OCI-LY7 (cell line): ENCODE measurements around the gene SLIT3. TPM values are rescaled to one million over a fixed set of nuclear protein-coding genes. Genes with fewer than 3 reads are reported as not detected.

Experiments used
- Bru-seq: library from RNA; stranded (reverse); fragments of 400-500 nt; gene quantifications from one replicate; lab custom pipeline; 2021; lab: Mats Ljungman, UMichigan
- BruChase-seq, 2 experiments: library from RNA; stranded (reverse); fragments of 400-500 nt; gene quantifications; one replicate each; lab custom pipeline; 2021; lab: Mats Ljungman, UMichigan
- BruUV-seq: library from RNA; stranded (reverse); fragments of 400-500 nt; replicated peaks from 2 replicates; lab custom pipeline; 2021; lab: Mats Ljungman, UMichigan
- CTCF ChIA-PET: fragments of 300-600 bp; sonication (Branson Sonifier 250); formaldehyde crosslinking; loops from one replicate; lab custom pipeline; 2022; ENCODE audit warnings: antibody characterized with exemption; ENCODE audit not compliant: unreplicated experiment; lab: Charles Lee
- POLR2A ChIA-PET: fragments of 300-600 bp; sonication (Branson Sonifier 250); formaldehyde crosslinking; loops from one replicate; lab custom pipeline; 2022; ENCODE audit warnings: antibody characterized with exemption; lab: Charles Lee
- DNase-seq: peaks from one replicate; pipeline ENCODE4 v3.0.0-alpha.2; 2015; ENCODE audit warnings: low spot score
- H2AFZ ChIP-seq: fragments of 200-600 bp; sonication (generic), shearing (Covaris generic); 2 replicates; pipeline ENCODE4 v1.6.1; 2014; ENCODE audit warnings: mild to moderate bottlenecking, antibody characterized with exemption, low read length, moderate library complexity
- H3K27ac ChIP-seq: fragments of 200-600 bp; sonication (generic); 2 replicates; pipeline ENCODE4 v1.5.1; 2014; ENCODE audit warnings: mixed run types, low read depth, mild to moderate bottlenecking, moderate library complexity, low read length, inconsistent platforms; ENCODE audit not compliant: poor library complexity, severe bottlenecking
- H3K36me3 ChIP-seq: fragments of 200-600 bp; sonication (generic); 2 replicates; pipeline ENCODE4 v1.6.1; 2014; ENCODE audit warnings: mild to moderate bottlenecking, antibody characterized with exemption, low read length, moderate library complexity, mixed read lengths; ENCODE audit not compliant: insufficient read depth
- H3K4me1 ChIP-seq: fragments of 200-600 bp; sonication (generic); 2 replicates; pipeline ENCODE4 v1.5.1; 2014; ENCODE audit warnings: mild to moderate bottlenecking, low read length; ENCODE audit not compliant: insufficient read depth, poor library complexity, severe bottlenecking
- H3K4me2 ChIP-seq: fragments of 200-600 bp; sonication (generic); 2 replicates; pipeline ENCODE4 v1.6.1; 2014; ENCODE audit warnings: mild to moderate bottlenecking, low read length
- H3K4me3 ChIP-seq: fragments of 200-600 bp; sonication (generic); 2 replicates; pipeline ENCODE4 v1.5.1; 2014; ENCODE audit warnings: mild to moderate bottlenecking, low read depth, low read length; ENCODE audit not compliant: poor library complexity, severe bottlenecking
- H3K79me2 ChIP-seq: fragments of 200-600 bp; sonication (generic); 2 replicates; pipeline ENCODE4 v1.6.1; 2016; ENCODE audit warnings: low read depth, mild to moderate bottlenecking, low read length, moderate library complexity, mixed read lengths; ENCODE audit not compliant: insufficient read depth
- H3K9me2 ChIP-seq: fragments of 200-600 bp; sonication (generic); 2 replicates; pipeline ENCODE4 v1.6.1; 2016; ENCODE audit warnings: mild to moderate bottlenecking, low read length, mixed read lengths; ENCODE audit not compliant: insufficient read depth
- H3K9me3 ChIP-seq: fragments of 200-600 bp; sonication (generic); 2 replicates; pipeline ENCODE4 v1.6.1; 2014; ENCODE audit warnings: mild to moderate bottlenecking, mixed run types, low read length, mixed read lengths
- H4K20me1 ChIP-seq: fragments of 200-600 bp; sonication (generic); 2 replicates; pipeline ENCODE4 v1.6.1; 2014; ENCODE audit warnings: mild to moderate bottlenecking, antibody characterized with exemption, low read length, moderate library complexity, mixed read lengths; ENCODE audit not compliant: insufficient read depth
- CTCF ChIP-seq: fragments of 200-600 bp; sonication (generic); conservative IDR thresholded peaks from 2 replicates; pipeline ENCODE4 v1.5.1; 2014; ENCODE audit warnings: mild to moderate bottlenecking, antibody characterized with exemption, low read length, moderate library complexity, mixed read lengths
- EZH2phosphoT487 ChIP-seq: fragments of 200-600 bp; sonication (generic); IDR thresholded peaks from 2 replicates; pipeline ENCODE4 v1.6.1; 2018; ENCODE audit warnings: low read depth, borderline replicate concordance, mild to moderate bottlenecking, mixed run types, antibody characterized with exemption, low read length, moderate library complexity, mixed read lengths
- intact Hi-C: fragments of 100-400 bp; cut with micrococcal nuclease; formaldehyde crosslinking; loops from one replicate; pipeline ENCODE4 v1.10.0; 2022; ENCODE audit not compliant: unreplicated experiment
- long read RNA-seq: library from polyadenylated mRNA; stranded (forward); transcript quantifications from one replicate; pipeline ENCODE4 v2.0.0, GENCODE V29; 2022
- total RNA-seq, 2 experiments: library from RNA; depleted of rRNA in 1 of 2; stranded (reverse); fragments of >200 nt in 1 of 2; shearing (Covaris generic) in 1 of 2; gene quantifications; 2 replicates each; pipeline ENCODE4 v1.2.3, GENCODE V29; 2014 to 2022

The SLIT3 gene
- total RNA-seq (2014; rRNA removed; shearing (Covaris generic)) (not detected in 2 replicates), total RNA-seq (2022) (not detected in 2 replicates), Bru-seq, nascent RNA (percentile 0 among the genes with signal in this experiment), BruChase-seq, experiment 1, labeled RNA remaining after a 6-hour chase (percentile 0 among the genes with signal in this experiment), BruChase-seq, experiment 2, labeled RNA remaining after a 2-hour chase (percentile 1 among the genes with signal in this experiment)
- long read RNA-seq: 0 reads

- DNase-seq: no peak
- TF ChIP-seq CTCF: no peak
- TF ChIP-seq EZH2phosphoT487: no peak
- Histone ChIP-seq H3K36me3 (no peaks in the 10 kb centered on the region), H3K79me2 (no peaks in the 10 kb centered on the region), H3K4me2 (no peak within 1 kb of the TSS), H4K20me1 (no peaks in the 10 kb centered on the region), H3K4me1 (no peaks in the 10 kb centered on the region), H3K9me2 (no peaks in the 10 kb centered on the region), H3K4me3 (no peak within 1 kb of the TSS), H2AFZ (no peak within 1 kb of the TSS), H3K9me3 (no peaks in the 10 kb centered on the region), H3K27ac (no peak within 1 kb of the TSS)
- ChIA-PET CTCF (no interaction called here), POLR2A (no interaction called here)
- intact Hi-C loops: loop anchor here (5.0 kb wide), 1 partner anchor 282 kb away; the partner anchor contains the start of gene SPDL1
- no TSS peak for BruUV-seq
These were observed at the start of gene SLIT3 for GRCh38 chr5:169300468-169301385. Gene SLIT3 (minus strand): TSS chr5:169301139. CDS start chr5:169300709, 430 bp downstream.

GRCh38 chr5:169350016-169350415, 49.1 kb upstream of the SLIT3 start:
- Histone ChIP-seq H4K20me1 (no peaks in the 10 kb centered on the region), H3K9me2 (no peaks in the 10 kb centered on the region), H3K79me2 (no peaks in the 10 kb centered on the region), H3K36me3 (no peaks in the 10 kb centered on the region), H2AFZ (no peak overlapping the region), H3K4me3 (no peak overlapping the region), H3K9me3 (no peaks in the 10 kb centered on the region), H3K27ac (no peak overlapping the region), H3K4me1 (no peaks in the 10 kb centered on the region), H3K4me2 (no peak overlapping the region)
- intact Hi-C loops: no loop called here
- no TSS peak for BruUV-seq
- CTCF ChIA-PET: no interaction called here
- DNase-seq: no peak
- TF ChIP-seq CTCF: no peak
- no peak for TF ChIP-seq EZH2phosphoT487
- POLR2A ChIA-PET: no interaction called here
